Heart right ventricle (tissue), 16 donors: Measurements from ENCODE around the gene IKZF1. TPM values are rescaled to one million over a fixed set of nuclear protein-coding genes. Genes with fewer than 3 reads are reported as not detected.

ENCODE experiments used
- ATAC-seq, 8 donors: fragments of 200-7000 bp; cut with Tn5 transposase; one replicate each; pipeline ENCODE4 v1.9.1; 2020; ENCODE audit warnings: mild to moderate bottlenecking in 8 of 8, moderate library complexity in 8 of 8, moderate number of reproducible peaks in 1 of 8
- DNase-seq, 2 donors: peaks; one replicate each; pipeline ENCODE4 v3.0.0-alpha.2; 2020
- H3K27ac ChIP-seq, 10 donors: fragments of 200-600 bp; sonication (generic) in 2 of 10; one replicate each; pipeline versions ENCODE4 v1.5.0 to v1.8.0; 2020 to 2022; ENCODE audit warnings: mild to moderate bottlenecking in 3 of 10
- H3K27me3 ChIP-seq, 7 donors: fragments of 200-600 bp; one replicate each; pipeline ENCODE4 v1.8.0; 2021 to 2022; ENCODE audit warnings: mild to moderate bottlenecking in 2 of 7
- H3K36me3 ChIP-seq, 9 donors: fragments of 200-600 bp; sonication (generic) in 1 of 9; one replicate each; pipeline versions ENCODE4 v1.5.0 to v1.8.0; 2020 to 2022; ENCODE audit warnings: mild to moderate bottlenecking in 2 of 9
- H3K4me1 ChIP-seq, 9 donors: fragments of 200-600 bp; sonication (generic) in 1 of 9; one replicate each; pipeline versions ENCODE4 v1.5.0 to v1.8.0; 2020 to 2022; ENCODE audit warnings: mild to moderate bottlenecking in 4 of 9
- H3K4me3 ChIP-seq, 10 donors: fragments of 200-600 bp; sonication (generic) in 2 of 10; one replicate each; pipeline versions ENCODE4 v1.5.0 to v1.8.0; 2020 to 2022; ENCODE audit warnings: mild to moderate bottlenecking in 7 of 10, moderate library complexity in 2 of 10
- H3K9me3 ChIP-seq, 11 donors: fragments of 200-600 bp in 10 of 11; sonication (generic) in 2 of 11; one replicate each; pipeline versions ENCODE4 v1.5.0 to v1.8.0; 2013 to 2022; ENCODE audit warnings: mild to moderate bottlenecking in 2 of 11, control low read depth in 1 of 11, moderate library complexity in 1 of 11
- CTCF ChIP-seq, 9 donors: fragments of 200-600 bp; sonication (generic) in 2 of 9; IDR thresholded peaks; one replicate each; pipeline versions ENCODE4 v1.5.0 to v1.8.0; 2021 to 2022; ENCODE audit warnings: antibody characterized with exemption in 9 of 9, mild to moderate bottlenecking in 5 of 9, moderate library complexity in 1 of 9
- WGBS, 2 donors: extraction: QIAGEN DNeasy Blood & Tissue Kit; methylation state at CpG; one replicate each; pipeline ENCODE4 v1.1.7; 2013; ENCODE audit warnings: inconsistent platforms in 1 of 2; 5-methylcytosine and 5-hydroxymethylcytosine counted together
- intact Hi-C, 10 donors: fragments of 100-400 bp; cut with DNase I; formaldehyde crosslinking; loops; one replicate each; pipeline versions ENCODE4 v1.11.1 to v1.14.2; 2022
- polyA plus RNA-seq, 2 donors: library from polyadenylated mRNA; stranded (reverse); fragments of 200-250 nt; gene quantifications; one replicate each; pipeline ENCODE4 v1.2.3, GENCODE V29; 2013
- total RNA-seq, 10 donors: library from RNA; stranded (reverse); fragmentation: NEBNext Ultra II Directional in 3 of 10; extraction: Animal tissue kit (Norgen Biotek cat#: 25700) in 3 of 10; gene quantifications; one replicate each; pipeline versions ENCODE4 v1.2.1 to v1.2.4, GENCODE V29; 2021 to 2023
- donor health status: Arrhythmogenic right ventricular cardiomyopathy.
- donor health status: ischemic (EF 13 %, LVEDD 7.1; RV severe dilation, severe dysfunction).
- donor health status: healthy with polysubstance abuse.
- donor health status: DM: no; HTN: yes; CAD: no.
- donor health status: DM: no; HTN: no; CAD: no.
- donor health status: ischemic (EF 25% LVEDD 6.9; RV normal size, moderate dysfunction).
- donor health status: ischemic (EF 25% LVEDD 5.7; RV mildly dilated, moderate dysfunction).
- donor health status: healthy.
- donor health status: DM: yes; HTN: yes; CAD: no.
- donor health status: Ischemic cardiomyopathy.
- donor health status: ischemic (EF 35%, LVEDD 5.7; RV mildly dilated, moderate dysfunction).
- donor health status: nonischemic (EF 11% LVEDD 7.7; RV severe dilation, severe dysfunction).
- donor health status: DM: yes; HTN: yes; CAD: no.
- donor health status: PGD.
- donor health status: ischemic (EF 29% LVEDD 5.4; RV normal size, mild dysfunction).
- donor health status: nonischemic (EF 23%, LVEDD 6.1; RV moderate dilation, normal function).

IKZF1 gene
- total and polyA plus RNA-seq, 12 donors: 0.46 to 20.2 (median 1.7) TPM

- WGBS, 2 donors: 59 to 61% methylated on average over 14 of the region's 14 CpGs
- ATAC-seq (peak in 1 of 8 donors; percentile 34), DNase-seq (no peak)
- intact Hi-C loops: loop anchor here (2.0 to 10.0 kb wide), 7 partner anchors 211 to 326 kb away; partner anchors contain the start of gene ZPBP (in 4 of the 10)
- no peak for TF ChIP-seq CTCF (IDR thresholded peaks at IDR 0.05)
- H3K9me3 ChIP-seq: no peaks in the 10 kb centered on the region
- H3K4me1 ChIP-seq: peaks cover 0 to 27% (median 0%) of the 10 kb centered on the region in 9 donors
- H3K36me3 ChIP-seq: no peaks in the 10 kb centered on the region
- no peak overlapping the region for H3K4me3 ChIP-seq
- peaks cover 0 to 4% (median 0%) of the 10 kb centered on the region in 7 donors for H3K27me3 ChIP-seq
- H3K27ac ChIP-seq: no peak overlapping the region
Measured at GRCh38 chr7:50418526-50419290, 114.2 kb downstream of the IKZF1 start.

- Histone ChIP-seq H3K27me3 (peaks cover 0 to 4% (median 0%) of the 10 kb centered on the region in 7 donors), H3K27ac (no peak overlapping the region), H3K4me3 (no peak overlapping the region), H3K9me3 (no peaks in the 10 kb centered on the region), H3K36me3 (no peaks in the 10 kb centered on the region), H3K4me1 (peaks cover 0 to 19% (median 0%) of the 10 kb centered on the region in 9 donors)
- DNase-seq (no peak), ATAC-seq (no peak)
- intact Hi-C loops: no loop called here
- WGBS, 2 donors: 62 to 75% methylated on average over 3 of the region's 3 CpGs
- TF ChIP-seq CTCF (IDR thresholded peaks at IDR 0.05): no peak
Measured at GRCh38 chr7:50421043-50421442, 116.5 kb downstream of the IKZF1 start.

- Histone ChIP-seq H3K27ac (no peak overlapping the region), H3K9me3 (no peaks in the 10 kb centered on the region), H3K27me3 (peaks cover 0 to 4% (median 0%) of the 10 kb centered on the region in 7 donors), H3K4me3 (no peak overlapping the region), H3K4me1 (peaks cover 0 to 2% (median 0%) of the 10 kb centered on the region in 9 donors), H3K36me3 (no peaks in the 10 kb centered on the region)
- DNase-seq: no peak
- no peak for ATAC-seq
- TF ChIP-seq CTCF (IDR thresholded peaks at IDR 0.05): no peak
- intact Hi-C loops: no loop called here
- 73 to 80% methylated on average over 6 of the region's 6 CpGs for WGBS, 2 donors
Measured at GRCh38 chr7:50422858-50423257, 118.3 kb downstream of the IKZF1 start.

GRCh38 chr7:50423860-50424259 lies 119.3 kb downstream of the IKZF1 start:
- no peak for TF ChIP-seq CTCF (IDR thresholded peaks at IDR 0.05)
- Histone ChIP-seq H3K9me3 (no peaks in the 10 kb centered on the region), H3K27me3 (peaks cover 0 to 4% (median 0%) of the 10 kb centered on the region in 7 donors), H3K4me3 (no peak overlapping the region), H3K36me3 (no peaks in the 10 kb centered on the region), H3K4me1 (no peaks in the 10 kb centered on the region), H3K27ac (no peak overlapping the region)
- ATAC-seq (no peak), DNase-seq (no peak)
- intact Hi-C loops: no loop called here
- 55 to 79% methylated on average over 4 of the region's 4 CpGs for WGBS, 2 donors
